ENCODE measurements around the gene NEK1.

GRCh38 chr4:169620880-169621248, 8.5 kb upstream of the NEK1 start:
- TF ChIP-seq EZH2 (IDR thresholded peaks at IDR 0.05; ENCODE audit: low read depth) (no peak), CTCF (conservative IDR thresholded peaks at IDR 0.05) (no peak)

Measured in PC-9 (cell line).